ENCODE data around the gene CXCL11.
"Not testable (repeated sequence)": the region's sequence is repeated elsewhere in the genome, so short reads cannot be mapped to it uniquely, and the experiment has no call there.

Gene CXCL11

GRCh38 chr4:76035799-76036380 lies at the start of gene CXCL11:
TSS of gene CXCL11 (minus strand) at chr4:76036070. CDS start at chr4:76035987, 83 bp downstream.
- DNase-seq = no peak

GRCh38 chr4:76084542-76084941 lies 48.7 kb upstream of the CXCL11 start:
- DNase-seq = no peak

- DNase-seq = no peak
Measured at GRCh38 chr4:76083386-76083988, 47.6 kb upstream of the CXCL11 start.

GRCh38 chr4:76078033-76078613 lies 42.3 kb upstream of the CXCL11 start:
- no peak for DNase-seq

- no peak for DNase-seq
Measured at GRCh38 chr4:76074993-76075600, 39.2 kb upstream of the CXCL11 start.

- no peak for DNase-seq
Measured at GRCh38 chr4:76074468-76074867, 38.6 kb upstream of the CXCL11 start, which contains the start of gene ART3. TSS of gene ART3 (plus strand) at chr4:76074709. CDS start at chr4:76075890, 1,181 bp downstream.

GRCh38 chr4:76072760-76073159 lies 36.9 kb upstream of the CXCL11 start:
- no peak for DNase-seq

GRCh38 chr4:76067652-76068286 lies 31.9 kb upstream of the CXCL11 start:
- peak; percentile 28 for DNase-seq

- no peak for DNase-seq
Measured at GRCh38 chr4:76066546-76066945, 30.7 kb upstream of the CXCL11 start.

- no peak for DNase-seq
Measured at GRCh38 chr4:76061982-76062381, 26.1 kb upstream of the CXCL11 start.

- DNase-seq = no peak
Measured at GRCh38 chr4:76061421-76061820, 25.6 kb upstream of the CXCL11 start.

GRCh38 chr4:76060506-76060905 lies 24.6 kb upstream of the CXCL11 start:
- no peak for DNase-seq

- DNase-seq = peak; percentile 18
Measured at GRCh38 chr4:76059750-76060149, 23.9 kb upstream of the CXCL11 start.

- DNase-seq = no peak
Measured at GRCh38 chr4:76058888-76059426, 23.1 kb upstream of the CXCL11 start.

GRCh38 chr4:76058302-76058701 lies 22.4 kb upstream of the CXCL11 start:
- DNase-seq = no peak

GRCh38 chr4:76055421-76055820 lies 19.6 kb upstream of the CXCL11 start:
- DNase-seq = no peak

GRCh38 chr4:76055016-76055415 lies 19.1 kb upstream of the CXCL11 start:
- DNase-seq = no peak

GRCh38 chr4:76053730-76054129 lies 17.9 kb upstream of the CXCL11 start:
- DNase-seq = no peak

- DNase-seq = not testable (repeated sequence)
Measured at GRCh38 chr4:76050560-76051050, 14.7 kb upstream of the CXCL11 start.

GRCh38 chr4:76049860-76050416 lies 14.1 kb upstream of the CXCL11 start:
- DNase-seq = not testable (repeated sequence)

- not testable (repeated sequence) for DNase-seq
Measured at GRCh38 chr4:76044686-76045085, 8.8 kb upstream of the CXCL11 start.

- not testable (repeated sequence) for DNase-seq
Measured at GRCh38 chr4:76043306-76043705, 7.4 kb upstream of the CXCL11 start.

All from HCEC 1CT (cell line).